ENCODE data around the gene DUSP2. TPM values are rescaled to one million over a fixed set of nuclear protein-coding genes. Genes with fewer than 3 reads are reported as not detected.

The DUSP2 gene
- polyA plus RNA-seq, 3 donors = 48.4 to 392 (median 66.1) TPM

DNA sequence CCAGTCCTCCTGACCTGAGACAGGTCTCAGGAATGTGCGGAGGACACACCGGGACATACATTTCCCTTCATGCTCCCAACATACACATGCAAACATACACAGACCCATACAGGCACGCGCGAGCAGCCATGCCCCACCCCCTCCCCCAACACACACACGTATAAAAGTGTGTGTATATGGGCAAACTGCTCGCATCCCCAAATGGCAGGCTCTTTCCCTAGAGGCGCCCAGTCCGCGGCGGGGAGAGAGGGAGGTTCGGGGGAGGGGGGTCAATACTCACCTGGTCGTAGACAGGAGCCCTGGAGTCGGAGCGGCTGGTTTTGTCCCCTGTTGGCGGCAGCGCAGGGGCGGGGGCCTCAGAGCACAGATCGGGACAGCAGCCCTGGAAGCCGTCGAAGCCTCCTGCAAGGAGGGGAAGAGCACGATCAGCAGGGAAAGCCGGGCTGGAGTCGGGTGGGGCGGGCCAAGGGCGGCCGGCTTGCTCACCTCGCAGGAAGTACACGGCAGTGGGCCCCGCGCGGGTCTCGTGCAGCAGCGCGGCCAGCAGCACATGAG lies 682 bp downstream of the DUSP2 start:
- DNase-seq = peak in 2 of 3 donors; percentile 16 to 28
- Histone ChIP-seq H2AFZ (ENCODE audit: insufficient read depth, low read depth, low read length, poor library complexity, severe bottlenecking) (peak overlapping the region; percentile 46), H4K20me1 (ENCODE audit: insufficient read depth, low read length) (peaks cover 33% of the 10 kb centered on the region), H3K36me3 (replicated peaks in 1 of 2; ENCODE audit: control insufficient read depth in 1 of 2, insufficient read depth in 2 of 2, low read length in 2 of 2) (no peaks in the 10 kb centered on the region), H3K4me3 (replicated peaks in 1 of 3; ENCODE audit: low read depth in 2 of 3, low read length in 3 of 3) (peak overlapping the region; percentile 40 to 93 (median 64)), H3K9ac (ENCODE audit: insufficient read depth, low read length, poor library complexity, severe bottlenecking) (peak overlapping the region; percentile 84), H3K4me1 (ENCODE audit: control insufficient read depth in 1 of 2, insufficient read depth in 2 of 2, low read length in 2 of 2) (peaks cover 49 to 59% of the 10 kb centered on the region in 2 donors), H3K79me2 (ENCODE audit: insufficient read depth, low read length) (peaks cover 7% of the 10 kb centered on the region), H3K4me2 (replicated peaks; ENCODE audit: extremely low read depth, low read length, poor library complexity, severe bottlenecking) (peak overlapping the region; percentile 91), H3K27me3 (ENCODE audit: control insufficient read depth in 2 of 2, insufficient read depth in 2 of 2, low read length in 2 of 2) (no peaks in the 10 kb centered on the region), H3K27ac (ENCODE audit: low read depth in 1 of 2, low read length in 2 of 2) (peak overlapping the region in 1 of 2 donors; percentile 98), H3K9me3 (replicated peaks in 1 of 2; ENCODE audit: control insufficient read depth in 1 of 2, insufficient read depth in 1 of 2, low read length in 2 of 2) (no peaks in the 10 kb centered on the region)
- peak overlapping the region; percentile 30 to 93 (median 79) for H3K27ac Mint-ChIP-seq
- H3K36me3 Mint-ChIP-seq = peaks cover 12 to 15% of the 10 kb centered on the region in 2 donors
- TF ChIP-seq, protein P1, sequence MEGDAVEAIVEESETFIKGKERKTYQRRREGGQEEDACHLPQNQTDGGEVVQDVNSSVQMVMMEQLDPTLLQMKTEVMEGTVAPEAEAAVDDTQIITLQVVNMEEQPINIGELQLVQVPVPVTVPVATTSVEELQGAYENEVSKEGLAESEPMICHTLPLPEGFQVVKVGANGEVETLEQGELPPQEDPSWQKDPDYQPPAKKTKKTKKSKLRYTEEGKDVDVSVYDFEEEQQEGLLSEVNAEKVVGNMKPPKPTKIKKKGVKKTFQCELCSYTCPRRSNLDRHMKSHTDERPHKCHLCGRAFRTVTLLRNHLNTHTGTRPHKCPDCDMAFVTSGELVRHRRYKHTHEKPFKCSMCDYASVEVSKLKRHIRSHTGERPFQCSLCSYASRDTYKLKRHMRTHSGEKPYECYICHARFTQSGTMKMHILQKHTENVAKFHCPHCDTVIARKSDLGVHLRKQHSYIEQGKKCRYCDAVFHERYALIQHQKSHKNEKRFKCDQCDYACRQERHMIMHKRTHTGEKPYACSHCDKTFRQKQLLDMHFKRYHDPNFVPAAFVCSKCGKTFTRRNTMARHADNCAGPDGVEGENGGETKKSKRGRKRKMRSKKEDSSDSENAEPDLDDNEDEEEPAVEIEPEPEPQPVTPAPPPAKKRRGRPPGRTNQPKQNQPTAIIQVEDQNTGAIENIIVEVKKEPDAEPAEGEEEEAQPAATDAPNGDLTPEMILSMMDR (IDR thresholded peaks at IDR 0.05) = no peak
- peak overlapping the region; percentile 91 to 96 for H3K4me3 Mint-ChIP-seq
- WGBS (ENCODE audit: insufficient coverage) = 2% methylated on average over 28 of the region's 35 CpGs
- intact Hi-C loops (cut with micrococcal nuclease) = loop anchor here (10.0 kb wide), 2 partner anchors 120 to 390 kb away; partner anchors contain the start of genes ARID5A (in 2 of the 2), CIAO1 (in 1 of the 2) and TMEM127 (in 1 of the 2)
- peaks cover 0 to 13% (median 3%) of the 10 kb centered on the region in 3 donors for H3K27me3 Mint-ChIP-seq (ENCODE audit: low read depth in 3 of 3)
- peaks cover 0 to 3% (median 0%) of the 10 kb centered on the region in 7 donors for H3K9me3 Mint-ChIP-seq
- H3K4me1 Mint-ChIP-seq = peaks cover 60% of the 10 kb centered on the region

DNA sequence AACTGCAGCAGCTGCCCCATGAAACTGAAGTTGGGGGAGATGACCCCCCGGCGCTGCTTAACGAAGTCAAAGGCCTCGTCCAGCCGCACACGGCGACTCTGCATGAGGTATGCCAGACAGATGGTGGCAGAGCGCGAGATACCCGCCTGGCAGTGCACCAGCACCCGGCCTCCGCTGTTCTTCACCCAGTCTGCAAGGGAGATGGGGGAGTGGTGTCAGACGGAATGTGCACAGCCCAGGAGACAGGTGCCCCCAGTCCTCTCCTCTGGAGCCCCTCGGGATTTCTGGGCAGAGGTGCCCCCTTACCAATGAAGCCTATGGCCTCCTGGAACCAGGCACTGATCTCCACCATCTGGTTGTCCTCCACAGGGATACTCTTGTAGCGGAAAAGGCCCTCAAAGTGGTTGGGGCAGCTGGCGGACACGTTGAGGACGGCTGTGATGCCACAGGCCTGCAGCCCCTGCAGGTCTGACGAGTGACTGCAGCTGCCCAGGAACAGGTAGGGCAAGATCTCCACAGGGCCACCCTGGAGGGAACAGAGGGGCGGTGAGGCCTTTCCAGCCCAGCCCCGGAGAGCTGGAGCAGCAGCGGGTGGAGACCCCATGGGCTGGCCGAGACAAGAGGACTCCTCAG lies 1.3 kb downstream of the DUSP2 start:
- WGBS (ENCODE audit: insufficient coverage) = 83% methylated on average over 15 of the region's 23 CpGs
- H2AFZ ChIP-seq (ENCODE audit: insufficient read depth, low read depth, low read length, poor library complexity, severe bottlenecking) = no peak overlapping the region
- TF ChIP-seq, protein P1 (IDR thresholded peaks at IDR 0.05) = no peak
- intact Hi-C loops (cut with micrococcal nuclease) = loop anchor here (10.0 kb wide), 2 partner anchors 121 to 391 kb away; partner anchors contain the start of genes ARID5A (in 2 of the 2), CIAO1 (in 1 of the 2) and TMEM127 (in 1 of the 2)
- Mint-ChIP-seq H3K9me3 (peaks cover 0 to 3% (median 0%) of the 10 kb centered on the region in 7 donors), H3K27ac (peak overlapping the region in 4 of 7 donors; percentile 65 to 93 (median 83)), H3K4me3 (peak overlapping the region; percentile 91 to 96), H3K36me3 (peaks cover 12 to 15% of the 10 kb centered on the region in 2 donors), H3K27me3 (ENCODE audit: low read depth in 3 of 3) (peaks cover 0 to 13% (median 3%) of the 10 kb centered on the region in 3 donors), H3K4me1 (peaks cover 56% of the 10 kb centered on the region)
- H3K79me2 ChIP-seq (ENCODE audit: insufficient read depth, low read length) = peaks cover 7% of the 10 kb centered on the region
- no peaks in the 10 kb centered on the region for H3K36me3 ChIP-seq (replicated peaks in 1 of 2; ENCODE audit: control insufficient read depth in 1 of 2, insufficient read depth in 2 of 2, low read length in 2 of 2)
- peak overlapping the region; percentile 91 for H3K4me2 ChIP-seq (replicated peaks; ENCODE audit: extremely low read depth, low read length, poor library complexity, severe bottlenecking)
- H3K4me1 ChIP-seq (ENCODE audit: control insufficient read depth in 1 of 2, insufficient read depth in 2 of 2, low read length in 2 of 2) = peaks cover 47 to 56% of the 10 kb centered on the region in 2 donors
- H4K20me1 ChIP-seq (ENCODE audit: insufficient read depth, low read length) = peaks cover 33% of the 10 kb centered on the region
- H3K9me3 ChIP-seq (replicated peaks in 1 of 2; ENCODE audit: control insufficient read depth in 1 of 2, insufficient read depth in 1 of 2, low read length in 2 of 2) = no peaks in the 10 kb centered on the region
- H3K27ac ChIP-seq (ENCODE audit: low read depth in 1 of 2, low read length in 2 of 2) = no peak overlapping the region
- DNase-seq = peak in 1 of 3 donors; percentile 39
- H3K9ac ChIP-seq (ENCODE audit: insufficient read depth, low read length, poor library complexity, severe bottlenecking) = peak overlapping the region; percentile 84
- no peaks in the 10 kb centered on the region for H3K27me3 ChIP-seq (ENCODE audit: control insufficient read depth in 2 of 2, insufficient read depth in 2 of 2, low read length in 2 of 2)
- peak overlapping the region; percentile 40 to 93 (median 64) for H3K4me3 ChIP-seq (replicated peaks in 1 of 3; ENCODE audit: low read depth in 2 of 3, low read length in 3 of 3)
